Left lobe of liver (tissue), 2 donors: ENCODE data around the gene GPR50. TPM values are rescaled to one million over a fixed set of nuclear protein-coding genes. Genes with fewer than 3 reads are reported as not detected.

Source experiments
- ATAC-seq: fragments of 200-7000 bp; cut with Tn5 transposase; one replicate; pipeline ENCODE4 v1.9.1; 2020; ENCODE audit warnings: mild to moderate bottlenecking, moderate library complexity
- DNase-seq: peaks from one replicate; pipeline ENCODE4 v3.0.0-alpha.2; 2020; ENCODE audit warnings: low spot score
- total RNA-seq: library from RNA; stranded (reverse); gene quantifications from one replicate; pipeline ENCODE4 v1.2.1, GENCODE V29; 2021
- donor health status: DM: no; HTN: no; CAD: no; lungs with moderate emphysema.
- donor health status: DM: no; HTN: yes; CAD: no.

Gene GPR50
- total RNA-seq, result not detected

DNA sequence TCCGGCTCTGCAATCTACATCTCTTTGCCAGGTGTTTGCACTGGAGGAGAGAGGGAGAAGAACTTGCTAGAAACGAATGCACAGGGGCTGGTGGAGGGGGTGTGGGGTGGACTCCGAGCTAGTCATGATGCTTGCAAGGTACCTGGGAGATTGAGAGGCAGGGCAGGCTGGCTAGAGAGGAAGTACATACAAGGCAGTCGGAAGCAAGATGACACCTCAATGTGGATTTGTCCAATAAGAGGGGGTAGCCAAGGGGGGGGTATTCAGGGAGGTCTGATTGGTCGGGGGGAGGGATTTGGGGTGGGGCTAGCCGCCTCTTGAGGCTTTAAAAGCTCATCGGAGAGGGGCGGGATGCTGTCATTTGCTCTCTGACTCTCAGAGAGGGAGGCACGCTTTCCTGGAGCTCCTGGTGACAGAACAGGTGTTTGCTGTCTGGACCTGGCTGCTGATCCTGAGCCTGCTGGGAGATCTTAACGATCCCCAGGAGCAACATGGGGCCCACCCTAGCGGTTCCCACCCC lies at the start of gene GPR50:
Gene GPR50 (plus strand): TSS at position 354 of the 520 bp plus-strand sequence. CDS start 138 bp downstream, at position 492.
- ATAC-seq, result no peak
- DNase-seq, result no peak

DNA sequence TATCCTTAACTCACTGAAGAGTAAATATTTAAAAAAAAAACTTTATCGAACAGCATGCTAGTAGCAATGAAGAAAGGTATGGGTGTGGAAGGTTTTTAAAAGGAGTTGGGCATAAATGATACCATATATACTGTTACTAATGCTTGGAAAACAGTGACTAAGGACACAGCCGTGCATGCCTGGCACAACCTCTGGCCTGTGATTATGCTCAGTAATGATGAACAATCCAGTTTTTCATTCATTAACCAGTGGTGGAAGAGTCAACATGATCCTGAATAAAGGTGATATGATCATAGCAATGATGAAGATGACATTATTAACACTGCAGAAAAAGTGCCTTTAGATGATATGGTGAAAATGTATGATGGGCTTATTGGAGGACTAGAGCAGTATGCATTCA lies 43.9 kb upstream of the GPR50 start:
- DNase-seq, result no peak

DNA sequence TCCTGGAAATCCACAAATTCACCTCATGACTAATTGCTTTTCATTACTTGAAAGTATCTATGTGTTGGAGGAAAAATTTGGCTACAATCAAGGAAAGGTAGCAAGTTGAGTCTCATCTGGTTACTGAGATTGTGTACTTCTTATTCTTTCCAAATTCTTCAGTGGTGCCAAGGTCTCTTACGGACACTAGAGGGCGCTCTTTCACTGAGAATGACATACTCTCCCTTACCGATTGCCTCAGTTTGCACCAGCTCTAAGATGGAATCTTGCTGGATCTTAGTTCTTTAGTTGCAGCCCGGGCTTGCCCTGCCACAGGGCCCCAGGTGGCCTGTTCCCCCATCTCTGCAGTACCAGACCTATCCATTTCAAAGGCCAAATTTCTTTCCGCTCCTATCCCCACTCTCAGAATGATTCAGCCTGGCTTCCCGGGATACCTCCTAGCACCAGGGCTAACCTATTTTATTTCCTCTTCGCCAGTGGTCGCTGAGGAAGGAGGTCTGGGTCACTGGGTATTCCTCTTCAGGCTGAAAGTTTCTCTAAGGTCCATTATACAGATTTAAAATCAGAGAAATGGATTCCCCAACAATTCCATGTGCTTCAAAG lies 24.6 kb upstream of the GPR50 start:
- ATAC-seq (peak; percentile 89), DNase-seq (no peak)

More for the DNA sequence above, 43.9 kb upstream of the GPR50 start:
- no peak for ATAC-seq

DNA sequence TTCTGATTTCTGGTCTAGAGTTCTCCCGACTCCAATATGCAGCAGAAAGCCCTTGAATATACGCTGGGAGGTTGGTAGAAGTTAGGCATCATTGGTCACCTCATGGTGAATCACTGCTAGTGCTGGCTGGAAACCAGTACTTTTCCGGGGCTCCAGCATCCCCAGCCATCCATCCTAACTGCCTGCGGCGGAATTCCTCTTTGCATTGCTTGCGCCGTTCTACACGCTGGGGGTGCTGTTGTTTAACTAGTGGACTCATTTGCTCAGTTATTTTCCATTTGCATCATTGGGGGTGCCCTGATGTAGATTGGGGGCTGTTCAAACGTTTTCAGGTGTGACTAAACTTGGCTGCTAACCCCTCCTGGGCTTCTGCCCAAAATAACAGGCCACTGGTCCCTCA lies 23.3 kb upstream of the GPR50 start:
- DNase-seq, result no peak
- no peak for ATAC-seq

DNA sequence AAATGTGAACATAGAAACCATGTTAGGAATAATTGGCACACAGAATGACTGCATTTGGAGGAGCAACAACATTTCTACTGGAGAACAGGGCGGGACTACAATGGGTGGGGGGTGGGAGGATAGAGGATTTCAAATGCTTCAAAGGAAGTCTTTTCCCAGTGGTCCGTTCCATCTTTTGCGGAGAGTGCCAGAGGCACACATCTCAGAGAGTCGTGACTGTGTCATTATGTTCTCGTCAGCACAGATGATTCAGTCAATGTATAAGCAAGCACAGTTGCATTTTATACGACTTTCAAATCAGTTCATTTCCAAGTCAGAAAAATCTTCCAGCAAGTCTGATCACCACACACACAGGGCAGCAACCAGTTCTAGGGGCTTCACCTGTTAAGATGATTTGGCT lies 22.7 kb upstream of the GPR50 start:
- no peak for ATAC-seq
- DNase-seq, result no peak

DNA sequence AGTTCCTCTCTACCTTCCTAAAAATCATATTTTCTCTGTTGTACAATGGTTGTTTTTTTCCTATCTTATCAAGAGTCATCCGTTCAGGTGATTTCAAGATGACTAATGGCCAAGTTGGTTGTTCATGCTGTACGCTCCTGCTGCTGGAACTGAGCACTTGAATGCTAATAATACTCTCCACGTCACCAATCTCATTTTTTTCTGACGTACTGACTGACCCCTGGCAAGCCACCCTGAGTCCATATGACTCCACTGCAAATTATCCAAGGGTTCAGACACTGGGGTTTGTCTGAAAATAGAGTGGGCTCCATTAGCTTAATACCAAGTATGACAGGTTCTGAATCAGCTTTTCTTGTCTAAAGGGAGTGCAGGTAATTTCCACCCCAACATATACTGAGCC lies 21.1 kb upstream of the GPR50 start:
- ATAC-seq (no peak), DNase-seq (no peak)

DNA sequence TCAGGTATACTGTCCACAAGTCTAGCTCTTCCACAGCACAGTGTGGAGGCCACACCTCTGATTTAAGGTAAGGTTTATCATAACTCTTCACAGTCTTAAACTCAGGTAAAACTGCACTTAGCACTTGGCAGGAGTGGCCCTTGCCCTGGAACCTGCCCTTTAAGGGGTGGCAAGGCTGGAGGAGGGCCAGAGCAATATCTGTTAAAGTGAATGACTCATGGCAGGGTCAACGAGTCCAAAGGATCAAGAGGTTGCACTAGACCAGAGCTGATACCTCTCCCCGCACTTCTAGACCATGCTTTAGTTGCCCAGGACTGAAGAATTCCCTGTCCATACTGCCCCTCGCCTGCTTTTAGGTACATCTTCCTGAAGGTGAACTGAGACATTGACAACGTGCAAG lies 14.7 kb upstream of the GPR50 start:
- ATAC-seq, result no peak

DNA sequence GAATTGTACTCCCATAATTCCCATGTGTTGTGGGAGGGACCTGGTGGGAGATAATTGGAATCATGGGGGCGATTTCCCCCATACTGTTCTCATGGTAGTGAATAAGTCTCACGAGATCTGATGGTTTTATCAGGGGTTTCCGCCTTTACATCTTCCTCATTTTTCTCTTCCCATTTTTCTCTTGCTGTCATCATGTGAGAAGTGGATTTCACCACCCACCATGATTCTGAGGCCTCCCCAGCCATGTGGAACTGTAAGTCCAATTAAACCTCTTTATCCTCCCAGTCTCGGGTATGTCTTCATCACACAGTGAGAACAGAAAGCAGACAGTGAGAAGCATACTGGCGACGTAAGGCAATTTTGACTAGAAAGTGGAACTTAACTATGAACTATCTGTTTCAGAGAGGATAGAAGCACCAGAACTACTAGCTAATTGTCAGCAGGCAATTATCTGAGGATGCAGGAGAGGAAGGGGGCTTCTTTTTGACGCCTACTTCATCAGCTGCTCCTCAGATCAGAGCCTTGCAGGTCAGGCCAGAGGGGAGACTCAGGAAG lies 8.5 kb upstream of the GPR50 start:
- no peak for DNase-seq
- no peak for ATAC-seq

More for the DNA sequence above, 14.7 kb upstream of the GPR50 start:
- no peak for DNase-seq

DNA sequence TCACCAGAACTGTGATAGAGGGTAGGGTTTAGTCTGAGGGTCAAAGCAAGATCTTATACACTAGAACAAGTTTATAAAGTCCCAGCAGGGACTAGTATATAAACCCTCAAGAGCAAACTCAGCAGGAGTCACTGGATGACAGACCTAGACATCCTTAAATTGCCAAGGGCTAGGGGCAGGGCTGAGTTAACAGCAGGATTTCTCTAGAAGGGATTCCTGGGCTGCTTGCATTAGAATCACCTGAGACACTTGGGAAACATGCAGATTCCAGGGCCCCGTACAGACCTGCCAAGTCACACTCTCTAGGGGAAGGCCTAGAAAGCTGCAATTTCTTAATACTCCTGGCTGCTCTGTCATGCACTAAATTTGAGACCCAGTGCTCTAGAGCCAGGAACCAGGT lies 6.6 kb upstream of the GPR50 start:
- no peak for ATAC-seq
- no peak for DNase-seq

DNA sequence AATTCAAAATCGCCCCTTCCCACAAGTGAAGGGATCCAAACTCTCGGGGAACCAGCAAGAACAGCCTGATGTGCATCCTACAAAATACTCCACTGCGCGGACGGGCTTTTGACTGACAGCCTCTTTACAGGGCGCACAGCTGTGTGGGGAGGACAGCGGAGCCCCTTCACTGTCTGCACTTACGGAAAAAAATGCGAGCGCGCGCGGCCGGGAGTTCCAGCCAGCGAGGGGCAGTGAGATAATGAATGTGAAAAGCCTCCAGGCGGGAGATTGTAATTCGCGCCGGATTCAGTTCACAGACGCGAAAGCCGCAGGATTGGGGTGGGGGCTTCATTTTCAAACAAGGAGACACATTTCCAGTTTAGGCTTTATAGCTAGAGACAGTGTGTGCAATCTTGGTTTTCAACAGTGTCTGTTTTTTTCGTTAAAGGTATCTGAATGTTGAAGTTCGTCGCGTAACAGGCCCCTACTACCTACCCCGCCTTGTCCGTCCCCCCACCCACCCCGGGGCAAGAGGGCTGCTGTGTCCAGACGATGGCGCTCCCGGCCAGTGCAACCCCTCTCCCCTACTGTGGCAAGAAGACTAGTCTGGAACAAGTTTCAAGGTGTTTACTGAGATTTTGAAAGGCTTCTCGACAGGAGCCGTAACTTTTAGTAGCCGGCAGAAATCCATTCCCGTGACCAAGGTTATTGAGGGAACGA lies 1.7 kb upstream of the GPR50 start:
- no peak for ATAC-seq
- DNase-seq, result no peak

DNA sequence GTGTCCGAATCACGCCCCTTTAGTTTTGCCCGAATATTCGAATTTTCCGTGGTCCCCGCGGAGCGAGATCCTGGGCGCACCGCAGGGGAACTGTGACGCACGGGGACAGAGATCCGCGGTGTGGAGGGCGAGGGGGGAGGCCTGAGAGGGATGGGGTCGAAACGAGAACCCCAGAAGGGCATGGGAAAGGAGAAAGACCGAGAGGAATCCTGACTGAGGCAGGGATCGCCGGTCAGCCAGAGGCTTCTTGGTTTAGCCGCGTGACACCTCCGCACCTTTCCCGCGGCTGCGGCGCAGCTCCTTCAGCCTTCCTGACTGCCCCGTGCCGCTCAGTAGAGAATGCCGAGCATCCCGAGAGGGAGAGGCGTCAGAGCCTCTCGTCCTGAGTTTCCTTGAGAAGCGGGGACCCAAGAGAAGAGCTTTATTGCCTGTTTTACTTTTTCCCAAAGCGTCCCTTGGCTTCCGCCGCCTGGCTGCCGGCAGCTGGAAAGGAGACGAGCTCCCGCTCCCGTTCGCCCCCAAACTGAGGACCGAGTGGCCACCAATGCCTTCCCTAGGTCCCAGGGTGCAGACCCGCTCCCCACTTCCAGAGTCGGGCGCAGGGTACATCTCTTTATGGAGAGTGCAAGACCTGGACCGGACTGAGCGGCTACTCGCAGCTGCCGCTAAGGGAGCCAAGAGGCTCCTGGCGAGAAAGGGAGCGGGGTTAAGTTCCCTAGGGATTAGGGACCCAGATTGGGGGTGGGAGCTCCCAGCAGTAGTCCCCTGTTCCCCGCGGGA lies 911 bp upstream of the GPR50 start:
- no peak for DNase-seq

DNA sequence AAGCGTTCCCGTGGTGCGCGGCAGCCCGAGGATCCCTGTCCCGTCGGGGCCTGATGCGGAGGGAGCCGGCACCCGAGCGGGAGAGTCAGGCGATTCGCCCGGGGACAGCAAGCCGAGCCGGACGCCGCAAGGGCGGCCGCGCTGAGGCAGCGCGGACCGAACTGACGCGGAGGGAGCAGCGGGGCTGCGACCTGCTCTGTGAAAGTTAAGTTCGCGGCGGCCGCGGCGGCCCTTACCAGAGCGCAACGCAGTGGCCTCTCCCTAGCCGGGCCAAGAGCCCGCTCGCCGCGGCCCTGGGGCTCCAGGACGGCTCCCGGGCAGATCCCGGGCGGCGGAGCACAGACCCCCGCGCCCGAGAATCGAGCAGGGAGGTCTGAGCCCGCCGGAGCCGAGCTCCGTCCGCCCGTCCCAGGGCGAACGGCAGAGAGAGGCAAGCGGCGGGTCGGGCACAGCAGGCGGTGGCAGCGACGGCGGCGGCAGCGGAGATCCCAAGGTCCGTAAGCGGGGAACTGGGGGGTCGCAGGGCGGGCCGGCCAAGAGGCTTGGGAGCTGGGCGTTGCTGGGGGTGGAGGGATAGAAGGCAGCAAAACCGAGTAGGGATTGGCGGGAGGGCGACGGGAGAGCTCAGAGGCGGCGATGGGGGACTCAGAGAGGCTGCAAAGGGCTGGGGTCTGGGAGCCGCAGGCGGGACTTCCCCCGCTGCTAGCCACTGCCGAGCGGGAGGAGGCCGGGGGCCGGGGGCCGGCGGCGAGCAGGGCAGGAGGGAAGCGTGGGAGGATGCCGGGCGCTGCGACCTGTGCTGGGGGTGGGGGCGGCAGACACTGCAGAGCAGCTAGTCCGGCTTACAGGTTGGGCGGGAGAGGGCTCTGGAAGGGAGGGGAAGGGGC lies 1.0 kb downstream of the GPR50 start:
- ATAC-seq (peak; percentile 26), DNase-seq (no peak)

More for the DNA sequence above, 911 bp upstream of the GPR50 start:
- no peak for ATAC-seq

DNA sequence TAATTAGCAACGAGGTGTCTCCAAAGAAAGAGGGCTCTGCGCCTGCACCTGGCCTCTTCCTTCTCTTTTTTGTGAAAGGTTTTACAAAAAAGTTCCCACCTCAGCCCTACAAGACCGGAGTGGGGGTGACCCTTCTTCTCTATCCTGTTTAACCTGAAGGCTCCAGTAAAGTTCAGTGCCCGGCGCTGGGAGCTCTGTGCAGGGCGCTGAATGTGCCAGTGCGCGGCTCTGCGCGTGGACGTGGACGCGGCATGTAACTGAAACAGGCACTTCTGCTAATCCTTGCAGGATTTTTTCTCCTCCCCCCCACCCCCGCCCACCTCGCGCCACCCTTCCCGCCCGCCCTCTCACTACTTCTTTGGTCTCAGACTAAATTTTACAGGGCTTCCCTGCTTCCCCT lies 2.4 kb downstream of the GPR50 start:
- ATAC-seq, result no peak
- no peak for DNase-seq

DNA sequence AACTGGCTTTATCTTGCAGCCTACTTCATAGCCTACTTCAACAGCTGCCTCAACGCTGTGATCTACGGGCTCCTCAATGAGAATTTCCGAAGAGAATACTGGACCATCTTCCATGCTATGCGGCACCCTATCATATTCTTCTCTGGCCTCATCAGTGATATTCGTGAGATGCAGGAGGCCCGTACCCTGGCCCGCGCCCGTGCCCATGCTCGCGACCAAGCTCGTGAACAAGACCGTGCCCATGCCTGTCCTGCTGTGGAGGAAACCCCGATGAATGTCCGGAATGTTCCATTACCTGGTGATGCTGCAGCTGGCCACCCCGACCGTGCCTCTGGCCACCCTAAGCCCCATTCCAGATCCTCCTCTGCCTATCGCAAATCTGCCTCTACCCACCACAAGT lies 4.0 kb downstream of the GPR50 start:
- DNase-seq, result no peak
- no peak for ATAC-seq

DNA sequence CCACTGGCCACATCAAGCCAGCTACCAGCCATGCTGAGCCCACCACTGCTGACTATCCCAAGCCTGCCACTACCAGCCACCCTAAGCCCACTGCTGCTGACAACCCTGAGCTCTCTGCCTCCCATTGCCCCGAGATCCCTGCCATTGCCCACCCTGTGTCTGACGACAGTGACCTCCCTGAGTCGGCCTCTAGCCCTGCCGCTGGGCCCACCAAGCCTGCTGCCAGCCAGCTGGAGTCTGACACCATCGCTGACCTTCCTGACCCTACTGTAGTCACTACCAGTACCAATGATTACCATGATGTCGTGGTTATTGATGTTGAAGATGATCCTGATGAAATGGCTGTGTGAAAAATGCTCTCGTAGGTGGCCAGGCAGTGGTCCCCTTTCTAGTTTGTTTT lies 4.7 kb downstream of the GPR50 start:
- DNase-seq (no peak), ATAC-seq (no peak)

DNA sequence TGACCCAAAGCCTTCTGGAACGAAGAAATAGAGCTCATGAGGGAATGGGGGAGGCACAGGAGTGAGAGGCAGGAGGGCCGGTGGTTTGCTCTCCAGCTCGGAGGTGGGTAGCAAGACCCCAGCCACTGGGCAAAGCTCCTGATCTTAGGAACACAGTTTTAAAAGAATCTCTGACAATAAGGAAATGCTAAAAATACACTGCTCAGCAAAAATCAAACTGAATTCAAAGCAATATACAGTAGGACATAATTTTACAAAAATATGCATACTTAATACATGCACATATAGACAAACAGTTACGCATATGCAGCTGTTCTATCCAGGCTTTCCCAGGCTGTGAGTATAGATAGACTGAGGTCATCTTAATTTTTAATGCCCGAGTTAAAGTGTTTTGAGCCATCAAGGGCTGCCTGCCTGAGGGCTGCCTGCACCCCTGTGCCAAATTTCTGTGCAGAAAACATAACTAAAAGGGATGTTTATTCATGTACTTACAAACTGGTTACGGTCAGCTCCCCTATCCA lies 6.9 kb downstream of the GPR50 start:
- no peak for ATAC-seq
- no peak for DNase-seq

DNA sequence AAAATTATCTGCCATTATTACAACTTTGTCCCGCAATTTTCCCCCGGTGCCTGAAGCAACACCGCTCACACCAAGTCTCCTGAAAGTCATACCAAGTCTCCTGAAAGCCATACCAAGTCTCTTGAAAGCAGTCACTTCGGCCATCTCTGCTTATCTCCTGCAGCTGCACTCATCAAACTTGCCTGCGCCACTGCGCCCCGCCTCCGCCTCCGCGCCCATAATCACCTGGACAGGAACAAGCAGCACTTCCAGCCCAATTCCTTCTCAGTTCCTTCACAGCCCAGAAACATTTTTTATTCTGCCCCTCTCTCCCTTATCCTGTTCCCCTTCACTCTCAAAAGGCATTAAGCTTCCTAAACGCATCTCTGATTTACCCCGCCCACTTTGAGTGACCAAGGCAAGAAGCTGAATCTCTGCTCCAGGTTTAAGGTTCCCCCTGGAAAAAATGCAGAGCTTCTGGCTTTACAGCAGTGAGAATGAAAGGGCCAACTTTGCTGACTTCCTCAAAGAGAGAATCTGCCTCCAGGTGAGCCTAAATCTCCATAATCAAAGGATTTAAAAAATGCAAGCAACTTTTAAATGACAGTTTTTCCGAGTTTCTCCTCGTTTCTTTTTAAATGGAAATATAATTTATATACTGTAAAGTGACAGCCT lies 7.7 kb downstream of the GPR50 start:
- no peak for ATAC-seq
- no peak for DNase-seq

DNA sequence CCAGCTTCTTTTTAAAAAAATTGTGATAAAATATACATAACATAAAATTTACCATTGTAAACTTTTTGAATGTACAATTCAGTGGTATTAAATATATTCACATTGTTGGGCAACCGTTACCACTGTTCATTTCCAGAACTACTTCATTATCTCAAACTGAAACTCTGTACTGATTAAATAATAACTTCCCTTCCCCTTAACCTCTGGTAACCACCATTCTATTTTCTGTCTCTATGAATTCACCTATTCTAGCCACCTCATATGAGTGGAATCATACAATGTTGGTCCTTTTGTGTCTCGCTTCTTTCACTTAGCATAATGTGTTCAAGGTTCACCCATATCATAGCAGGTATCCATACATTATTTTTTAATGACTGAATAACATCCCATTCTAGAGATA lies 8.3 kb downstream of the GPR50 start:
- ATAC-seq (no peak), DNase-seq (no peak)

DNA sequence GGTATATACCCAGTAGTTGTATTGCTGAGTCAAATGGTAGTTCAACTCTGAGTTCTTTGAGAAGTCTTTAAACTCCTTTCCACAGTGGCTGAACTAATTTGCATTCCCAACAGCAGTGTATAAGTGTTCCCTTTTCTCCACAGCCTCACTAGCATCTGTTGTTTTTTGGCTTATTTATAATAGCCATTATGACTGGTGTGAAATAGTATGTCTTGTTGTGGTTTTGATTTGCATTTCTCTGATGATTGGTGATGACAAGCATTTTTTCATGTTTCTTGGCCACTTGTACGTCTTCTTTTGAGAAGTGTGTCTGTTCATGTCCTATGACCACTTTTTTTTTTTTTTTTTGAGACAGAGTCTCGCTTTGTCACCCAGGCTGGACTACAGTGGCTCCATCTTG lies 30.5 kb downstream of the GPR50 start:
- DNase-seq (no peak), ATAC-seq (no peak)

DNA sequence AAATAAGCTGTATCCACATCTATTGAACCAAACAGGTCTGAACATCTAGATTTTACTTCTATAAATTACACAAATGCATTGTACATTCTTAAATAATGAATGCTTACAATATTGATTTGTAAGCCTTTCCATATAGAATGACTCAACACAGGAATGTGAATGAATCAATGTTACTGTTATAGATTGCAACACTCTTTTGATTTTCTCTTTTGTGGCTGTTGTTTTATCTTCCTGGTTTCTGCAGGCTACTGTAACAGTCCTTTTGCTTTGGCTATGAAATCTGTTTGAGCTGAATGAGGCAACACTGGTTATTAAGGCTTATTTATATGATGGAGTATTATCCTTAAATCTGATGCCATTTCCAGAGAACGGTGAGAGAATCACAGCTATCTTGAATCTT lies 49.5 kb downstream of the GPR50 start:
- no peak for ATAC-seq
- no peak for DNase-seq
